Right atrium auricular region (tissue), 2 donors: ENCODE results near the gene ZBTB49. TPM values are rescaled to one million over a fixed set of nuclear protein-coding genes. Genes with fewer than 3 reads are reported as not detected.
A peak's percentile ranks its signal among the peaks of the same experiment; 100 is the strongest.

ENCODE experiments used
- DNase-seq: peaks from one replicate; pipeline ENCODE4 v3.0.0-alpha.2; 2019; ENCODE audit warnings: low spot score
- H3K27ac ChIP-seq, 2 donors: fragments of 200-600 bp; sonication (generic); 1 replicate in 1 of 2; 2 replicates in 1 of 2; pipeline ENCODE4 v1.5.1; 2016 to 2019
- H3K27me3 ChIP-seq, 2 donors: fragments of 200-600 bp; sonication (generic); one replicate each; pipeline versions ENCODE4 v1.5.1 to v1.6.0; 2017 to 2019
- H3K36me3 ChIP-seq: fragments of 200-600 bp; sonication (generic); one replicate; pipeline ENCODE4 v1.5.1; 2016
- H3K4me1 ChIP-seq, 2 donors: fragments of 200-600 bp; sonication (generic); one replicate each; pipeline versions ENCODE4 v1.5.1 to v1.6.0; 2017 to 2019
- H3K4me3 ChIP-seq, 2 donors: fragments of 200-600 bp; sonication (generic); 1 replicate in 1 of 2; 2 replicates in 1 of 2; pipeline ENCODE4 v1.5.1; 2017 to 2019; ENCODE audit warnings: mild to moderate bottlenecking in 1 of 2, moderate library complexity in 1 of 2
- H3K9me3 ChIP-seq, 2 donors: fragments of 200-600 bp; sonication (generic); one replicate each; pipeline ENCODE4 v1.5.1; 2019
- CTCF ChIP-seq, 2 donors: fragments of 200-600 bp; sonication (generic); IDR thresholded peaks; one replicate each; pipeline ENCODE4 v1.5.1; 2019; ENCODE audit warnings: antibody characterized with exemption in 2 of 2
- total RNA-seq, 2 donors: library from RNA; depleted of rRNA; stranded (reverse); fragments of >200 nt; gene quantifications; one replicate each; pipeline ENCODE4 v1.1.0, GENCODE V29; 2016

ZBTB49 gene
- total RNA-seq, 2 donors from 2014 or later = 4.7 to 12.9 TPM

- no peaks in the 10 kb centered on the region for H3K36me3 ChIP-seq
- H3K27ac ChIP-seq = no peak overlapping the region
- TF ChIP-seq CTCF (IDR thresholded peaks at IDR 0.05) = no peak
- no peak for DNase-seq
- no peaks in the 10 kb centered on the region for H3K4me1 ChIP-seq
- H3K4me3 ChIP-seq = no peak overlapping the region
- H3K9me3 ChIP-seq = no peaks in the 10 kb centered on the region
- no peaks in the 10 kb centered on the region for H3K27me3 ChIP-seq
Measured at GRCh38 chr4:4328840-4329239, 38.8 kb downstream of the ZBTB49 start.

GRCh38 chr4:4329496-4329895 lies 39.4 kb downstream of the ZBTB49 start:
- no peak for DNase-seq
- no peak overlapping the region for H3K27ac ChIP-seq

GRCh38 chr4:4330794-4331193 lies 40.7 kb downstream of the ZBTB49 start:
- Histone ChIP-seq H3K27ac (no peak overlapping the region), H3K4me3 (no peak overlapping the region), H3K9me3 (no peaks in the 10 kb centered on the region), H3K4me1 (no peaks in the 10 kb centered on the region), H3K36me3 (no peaks in the 10 kb centered on the region), H3K27me3 (no peaks in the 10 kb centered on the region)
- TF ChIP-seq CTCF (IDR thresholded peaks at IDR 0.05) = no peak
- DNase-seq = no peak

More at GRCh38 chr4:4329496-4329895, 39.4 kb downstream of the ZBTB49 start:
- TF ChIP-seq CTCF (IDR thresholded peaks at IDR 0.05) = no peak
- Histone ChIP-seq H3K4me1 (no peaks in the 10 kb centered on the region), H3K27me3 (no peaks in the 10 kb centered on the region), H3K4me3 (no peak overlapping the region), H3K9me3 (no peaks in the 10 kb centered on the region), H3K36me3 (no peaks in the 10 kb centered on the region)

GRCh38 chr4:4332529-4332928 lies 42.5 kb downstream of the ZBTB49 start:
- Histone ChIP-seq H3K9me3 (no peaks in the 10 kb centered on the region), H3K36me3 (no peaks in the 10 kb centered on the region), H3K27me3 (no peaks in the 10 kb centered on the region), H3K4me1 (no peaks in the 10 kb centered on the region), H3K4me3 (no peak overlapping the region), H3K27ac (no peak overlapping the region)
- DNase-seq = no peak
- no peak for TF ChIP-seq CTCF (IDR thresholded peaks at IDR 0.05)

- Histone ChIP-seq H3K4me3 (no peak overlapping the region), H3K9me3 (no peaks in the 10 kb centered on the region), H3K27me3 (no peaks in the 10 kb centered on the region), H3K36me3 (no peaks in the 10 kb centered on the region), H3K4me1 (no peaks in the 10 kb centered on the region), H3K27ac (peak overlapping the region; percentile 47 to 66)
- no peak for TF ChIP-seq CTCF (IDR thresholded peaks at IDR 0.05)
- DNase-seq = peak; percentile 75
Measured at GRCh38 chr4:4333265-4333706, 43.2 kb downstream of the ZBTB49 start.

GRCh38 chr4:4334798-4335520 lies 44.9 kb downstream of the ZBTB49 start:
- H3K4me3 ChIP-seq = no peak overlapping the region
- peaks cover 0 to 9% of the 10 kb centered on the region in 2 donors for H3K4me1 ChIP-seq
- no peaks in the 10 kb centered on the region for H3K27me3 ChIP-seq
- no peak for DNase-seq
- peak; percentile 60 to 81 for TF ChIP-seq CTCF (IDR thresholded peaks at IDR 0.05)
- no peak overlapping the region for H3K27ac ChIP-seq
- no peaks in the 10 kb centered on the region for H3K36me3 ChIP-seq
- H3K9me3 ChIP-seq = no peaks in the 10 kb centered on the region
